Stimulated activated CD8-positive, alpha-beta memory T cell treated with anti-CD3 and anti-CD28 coated beads, Interleukin-4, amount 100 ng/mL, for 24 hours (primary cell): ENCODE results near the gene C12orf54.
"Not testable (repeated sequence)": the region's sequence is repeated elsewhere in the genome, so short reads cannot be mapped to it uniquely, and the experiment has no call there.

Experiments used
- DNase-seq: peaks from one replicate; pipeline ENCODE4 v3.0.0-alpha.2; 2020; ENCODE audit warnings: low read depth

Gene C12orf54

DNA sequence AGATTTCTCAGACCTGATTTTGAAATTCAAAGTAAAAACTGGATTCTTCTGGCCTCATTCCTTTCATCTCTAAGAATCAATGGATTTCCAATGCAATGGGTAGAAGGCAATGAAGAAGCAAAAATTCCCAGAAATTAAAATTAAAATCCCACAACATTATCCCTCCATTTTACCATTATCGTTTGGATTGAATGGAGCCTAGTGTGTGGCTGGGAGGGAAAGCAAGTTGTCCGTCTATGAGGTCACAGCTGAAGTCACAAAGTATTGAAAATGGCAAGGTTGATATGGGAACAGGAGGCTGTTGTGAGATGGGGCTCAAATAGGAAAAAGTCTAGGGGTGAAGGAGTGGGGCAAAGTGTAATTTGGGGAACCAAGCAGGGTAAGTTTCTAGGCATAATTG is at the start of gene C12orf54:
TSS of gene C12orf54 (plus strand) at position 301 of the 400 bp plus-strand sequence. CDS start 799 bp downstream, outside the sequence.
- no peak for DNase-seq

GRCh38 chr12:48434016-48434415 is 48.3 kb upstream of the C12orf54 start:
- not testable (repeated sequence) for DNase-seq

DNA sequence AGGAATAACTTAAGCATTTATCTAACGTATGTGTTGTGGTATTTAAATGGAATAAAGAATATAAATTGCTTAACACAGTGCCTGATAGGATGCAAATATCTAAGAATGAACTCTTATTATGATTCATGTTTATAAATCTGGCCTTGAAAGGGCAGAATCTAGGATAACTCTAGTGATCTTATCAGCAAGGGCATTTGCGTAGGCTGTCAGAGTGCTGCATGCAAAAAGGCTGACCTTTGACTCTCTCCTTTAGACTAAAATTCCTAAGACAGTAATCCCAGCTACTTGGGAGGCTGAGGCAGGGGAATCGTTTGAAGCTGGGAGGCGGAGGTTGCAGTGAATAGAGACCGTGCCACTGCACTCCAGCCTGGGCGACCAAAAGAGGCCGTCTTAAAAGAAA is 41.2 kb upstream of the C12orf54 start:
- DNase-seq = no peak

DNA sequence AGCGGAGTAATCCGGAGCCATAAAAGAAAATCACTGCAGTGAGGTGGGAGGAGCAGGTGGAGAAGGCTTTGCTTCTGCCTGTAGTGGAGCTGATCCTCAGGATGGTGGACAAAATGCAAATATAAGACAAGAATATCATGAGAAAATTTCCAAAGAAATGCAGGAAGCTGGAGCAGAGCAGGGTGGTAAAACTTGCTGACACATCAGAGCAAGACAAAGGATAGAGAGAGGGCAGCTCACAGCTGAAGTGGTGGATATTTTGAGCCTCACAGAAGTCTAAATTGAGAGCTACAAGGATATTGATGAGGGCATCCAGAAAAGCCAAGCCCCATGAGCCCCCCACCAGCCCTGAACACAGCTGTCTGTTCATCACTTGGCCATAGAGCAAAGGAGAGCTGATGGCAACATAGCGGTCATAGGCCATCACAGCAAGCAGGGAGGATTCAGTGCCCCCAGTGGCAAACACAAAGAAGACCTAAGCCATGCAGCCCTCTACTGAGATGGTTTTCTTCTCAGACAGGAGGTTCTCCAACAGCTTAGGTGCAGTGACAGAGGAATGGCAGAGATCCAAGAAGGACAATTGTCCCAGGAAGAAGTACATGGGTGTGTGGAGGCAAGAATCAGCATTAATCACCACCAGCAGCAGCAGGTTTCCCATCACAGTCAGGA is 40.0 kb upstream of the C12orf54 start:
- no peak for DNase-seq

- no peak for DNase-seq
Observed at GRCh38 chr12:48445538-48445937, 36.8 kb upstream of the C12orf54 start.

DNA sequence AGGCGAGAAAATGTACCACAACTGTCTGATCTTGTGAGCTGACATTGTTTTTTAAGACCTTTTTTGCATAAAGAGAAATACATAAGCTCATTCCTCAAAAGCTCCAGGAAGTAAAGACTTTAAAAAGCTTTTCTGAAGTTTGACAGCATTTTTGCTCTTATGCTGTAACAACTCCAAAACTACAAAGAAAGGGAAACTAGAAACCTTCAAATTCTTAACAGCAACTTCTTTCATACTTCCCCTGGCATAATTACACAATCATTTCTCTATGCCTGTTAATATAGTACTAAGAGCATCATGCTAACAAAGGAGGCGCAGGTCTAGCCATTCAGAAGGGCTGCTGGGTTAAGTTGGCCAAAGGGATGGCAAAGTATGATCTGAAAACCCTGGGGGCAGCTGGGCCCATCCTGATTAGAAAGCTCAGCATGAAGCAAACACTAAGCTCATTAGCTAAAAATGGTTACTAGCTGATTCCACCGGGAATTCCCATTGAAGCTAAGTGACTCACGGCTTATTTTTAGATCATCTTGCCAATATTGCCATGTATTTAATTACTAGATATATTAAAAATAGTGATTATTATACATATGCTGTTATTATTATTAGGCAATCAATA is 36.0 kb upstream of the C12orf54 start:
- DNase-seq = no peak

DNA sequence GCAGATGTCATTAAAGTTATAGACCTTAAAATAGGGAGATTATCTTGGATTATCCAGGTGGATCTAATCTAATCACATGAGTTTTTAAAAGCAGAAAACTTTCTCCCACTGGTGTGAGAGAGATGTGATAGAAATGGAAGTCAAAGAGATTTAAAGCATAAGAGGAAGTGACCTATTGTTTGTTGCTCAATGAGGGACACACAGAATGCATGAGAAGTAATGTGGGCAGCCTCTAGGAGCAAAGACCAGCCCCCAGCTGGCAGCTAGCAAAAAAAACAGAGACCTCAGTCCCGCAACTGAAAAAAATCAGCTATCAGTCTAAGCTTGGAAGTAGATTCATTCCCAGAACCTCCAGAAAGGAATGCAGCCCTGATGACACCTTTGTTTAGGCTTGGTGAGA is 34.5 kb upstream of the C12orf54 start:
- no peak for DNase-seq

DNA sequence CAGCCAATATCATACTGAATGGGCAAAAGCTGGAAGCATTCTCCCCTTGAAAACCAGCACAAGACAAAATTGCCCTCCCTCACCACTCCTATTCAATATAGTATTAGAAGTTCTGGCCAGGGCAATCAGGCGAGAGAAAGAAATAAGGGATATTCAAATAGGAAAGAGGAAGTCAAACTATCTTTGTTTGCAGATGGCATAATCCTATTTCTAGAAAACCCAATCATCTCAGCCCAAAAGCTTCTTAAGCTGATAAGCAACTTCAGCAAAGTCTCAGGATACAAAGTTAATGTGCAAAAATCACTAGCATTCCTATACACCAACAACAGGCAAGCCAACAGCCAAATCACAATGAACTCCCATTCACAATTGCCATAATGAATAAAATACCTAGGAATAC is 30.9 kb upstream of the C12orf54 start:
- DNase-seq = no peak

DNA sequence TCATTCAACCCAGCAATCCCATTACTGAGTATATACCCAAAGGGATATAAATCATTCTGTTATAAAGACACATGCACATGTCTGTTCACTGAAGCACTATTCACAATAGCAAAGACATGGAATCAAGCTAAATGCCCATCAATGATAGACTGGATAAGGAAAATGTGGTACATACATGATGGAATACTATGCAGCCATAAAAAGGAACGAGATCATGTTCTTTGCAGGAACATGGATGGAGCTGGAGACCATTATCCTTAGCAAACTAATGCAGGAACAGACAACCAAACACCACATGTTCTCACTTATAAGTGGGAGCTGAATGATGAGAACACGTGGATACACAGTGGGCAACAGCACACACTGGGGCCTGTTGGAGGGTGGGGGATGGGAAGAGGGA is 29.3 kb upstream of the C12orf54 start:
- not testable (repeated sequence) for DNase-seq

DNA sequence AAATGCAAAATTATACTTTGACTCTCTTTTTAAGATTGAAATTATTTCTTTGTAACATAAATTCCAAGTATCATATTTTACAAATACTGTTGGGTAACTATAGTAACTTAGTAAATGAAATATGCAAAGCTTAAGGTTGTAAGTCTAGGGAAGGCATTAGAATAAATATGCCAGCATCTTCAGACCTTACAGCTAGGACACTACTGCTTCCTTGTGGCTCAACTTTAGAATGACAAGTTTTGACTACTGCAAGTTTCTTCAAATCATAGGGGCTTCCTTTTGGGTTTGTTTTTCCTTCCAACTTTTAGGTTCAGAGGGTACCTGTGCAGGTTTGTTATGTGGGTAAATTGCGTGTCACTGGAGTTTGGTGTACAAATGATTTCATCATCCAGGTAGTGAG is 27.6 kb upstream of the C12orf54 start:
- no peak for DNase-seq

DNA sequence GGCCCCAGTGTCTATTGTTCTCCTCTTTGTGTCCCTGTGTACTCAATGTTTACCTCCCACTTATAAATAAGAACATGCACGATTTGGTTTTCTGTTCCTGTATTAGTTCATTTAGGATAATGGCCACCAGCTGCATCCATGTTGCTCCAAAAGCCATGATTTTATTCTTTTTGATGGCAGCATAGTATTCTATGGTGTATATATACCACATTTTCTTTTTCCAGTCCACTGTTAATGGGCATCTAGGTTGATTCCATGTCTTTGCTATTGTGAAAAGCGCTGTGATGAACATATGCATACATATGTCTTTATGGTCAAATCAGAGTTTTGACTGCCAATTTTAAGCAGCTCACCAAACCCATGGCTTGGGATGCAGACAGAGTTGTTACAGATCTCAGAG is 27.2 kb upstream of the C12orf54 start:
- no peak for DNase-seq

DNA sequence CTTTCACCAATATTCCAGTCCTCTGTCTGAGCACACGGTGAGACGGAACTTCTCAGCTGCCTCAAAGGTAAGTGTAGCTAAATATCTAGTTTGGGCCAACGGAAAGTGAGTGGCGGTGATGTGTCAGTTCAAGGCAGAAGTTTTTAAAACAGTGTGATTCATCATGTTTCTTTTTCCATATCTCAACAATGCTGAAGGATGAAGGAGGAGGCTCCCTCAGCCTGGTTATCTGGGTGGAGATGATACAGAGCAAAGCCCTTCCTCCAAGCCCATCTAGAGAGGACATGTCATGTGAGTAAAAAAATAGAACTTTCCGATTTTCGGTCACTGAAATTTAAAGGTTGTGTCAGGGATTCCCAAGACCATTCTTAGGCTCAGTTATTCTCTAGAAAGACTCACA is 23.0 kb upstream of the C12orf54 start:
- no peak for DNase-seq

- DNase-seq = not testable (repeated sequence)
Observed at GRCh38 chr12:48469027-48469426, 13.3 kb upstream of the C12orf54 start.

DNA sequence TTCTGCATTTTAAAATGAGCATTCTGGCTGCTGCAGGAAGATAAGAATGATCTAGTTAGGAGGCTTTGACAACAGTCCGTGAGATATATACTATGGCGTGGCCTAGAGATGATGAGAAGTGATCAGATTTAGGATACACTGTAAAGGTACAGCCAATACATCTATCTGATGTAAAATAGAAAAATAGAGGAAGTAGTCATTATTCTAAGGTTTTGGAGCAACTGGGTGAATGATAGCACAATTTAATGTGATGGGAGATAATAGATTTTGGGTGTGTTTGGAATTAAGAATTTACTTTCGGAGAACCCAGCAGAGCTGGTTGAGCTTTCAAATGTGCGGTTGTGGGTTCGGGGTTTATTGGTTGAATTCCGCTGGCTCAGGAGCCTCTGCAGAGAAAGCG is 10.0 kb upstream of the C12orf54 start, which contains the start of gene ANP32D:
TSS of gene ANP32D (plus strand) at position 301 of the 400 bp plus-strand sequence. CDS start 106 bp downstream, outside the sequence.
- DNase-seq = no peak

DNA sequence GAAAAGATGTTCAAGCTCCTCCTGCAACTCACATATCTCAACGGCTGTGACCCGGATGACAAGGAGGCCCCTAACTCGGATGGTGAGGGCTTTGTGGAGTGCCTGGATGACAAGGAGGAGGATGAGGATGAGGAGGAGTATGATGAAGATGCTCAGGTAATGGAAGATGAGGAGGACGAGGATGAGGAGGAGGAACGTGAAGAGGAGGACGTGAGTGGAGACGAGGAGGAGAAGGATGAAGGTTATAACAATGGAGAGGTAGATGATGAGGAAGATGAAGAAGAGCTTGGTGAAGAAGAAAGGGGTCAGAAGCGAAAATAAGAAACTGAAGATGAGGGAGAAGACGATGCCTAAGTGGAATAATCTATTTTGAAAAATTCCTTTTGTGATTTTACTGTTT is 9.2 kb upstream of the C12orf54 start:
- DNase-seq = no peak

GRCh38 chr12:48474497-48474896 is 7.8 kb upstream of the C12orf54 start:
- DNase-seq = not testable (repeated sequence)

DNA sequence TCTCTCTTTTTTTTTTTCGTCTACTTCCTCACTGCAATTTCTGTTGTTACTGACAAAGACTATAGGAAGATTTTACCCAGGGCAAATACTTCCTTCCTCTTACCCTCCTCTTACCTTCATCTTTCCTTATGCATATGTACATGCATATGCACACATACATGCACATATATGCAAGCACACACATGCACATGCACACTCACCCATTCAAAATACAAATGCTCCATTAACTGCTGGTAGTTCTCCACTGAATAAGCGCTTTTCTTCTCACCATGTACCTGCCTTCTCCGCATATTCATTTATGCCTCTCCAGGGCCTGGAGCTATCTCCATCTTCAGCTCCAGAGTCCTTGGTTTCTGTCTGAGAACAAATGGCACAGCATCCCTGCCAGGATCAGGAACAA is 632 bp downstream of the C12orf54 start:
- no peak for DNase-seq

DNA sequence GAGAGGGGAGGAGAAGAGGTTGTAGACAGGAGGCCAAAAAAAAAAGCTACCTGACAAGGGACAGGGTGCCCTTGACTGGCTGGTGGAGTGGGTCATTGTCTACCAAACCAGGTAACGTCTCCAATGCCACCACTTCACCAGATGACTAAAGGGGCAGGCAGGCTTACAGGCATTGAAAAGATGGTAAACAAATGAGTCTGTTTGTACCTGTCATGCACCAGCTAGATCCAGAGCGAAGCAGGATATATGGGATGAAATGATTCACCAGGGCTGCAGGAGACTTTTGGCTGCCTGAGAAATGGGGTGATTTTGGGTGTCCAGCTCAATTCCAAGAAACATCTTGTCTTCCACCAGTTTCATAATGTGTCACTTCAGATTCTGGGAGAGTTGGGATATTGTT is 4.0 kb downstream of the C12orf54 start:
- DNase-seq = no peak

- DNase-seq = no peak
Observed at GRCh38 chr12:48486679-48487078, 4.4 kb downstream of the C12orf54 start.

DNA sequence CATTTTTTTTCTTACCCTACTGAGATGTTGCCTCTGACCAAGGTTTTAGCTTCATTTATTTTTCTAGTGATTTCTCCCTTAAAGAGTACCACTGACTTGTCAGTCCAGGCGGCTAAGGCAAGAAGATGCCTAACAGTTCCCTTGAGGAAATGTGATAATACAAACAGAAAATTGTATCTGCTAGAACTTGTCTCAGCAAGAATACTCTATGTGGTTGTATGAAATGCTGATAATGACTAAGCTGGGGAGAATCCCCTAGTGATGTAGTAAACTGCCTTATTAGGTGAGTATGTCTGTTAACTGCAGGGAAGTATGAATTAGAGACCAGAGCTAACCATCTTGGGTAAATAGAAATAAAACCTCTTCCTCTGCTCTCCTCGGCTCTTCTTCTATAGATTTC is 6.7 kb downstream of the C12orf54 start:
- no peak for DNase-seq

DNA sequence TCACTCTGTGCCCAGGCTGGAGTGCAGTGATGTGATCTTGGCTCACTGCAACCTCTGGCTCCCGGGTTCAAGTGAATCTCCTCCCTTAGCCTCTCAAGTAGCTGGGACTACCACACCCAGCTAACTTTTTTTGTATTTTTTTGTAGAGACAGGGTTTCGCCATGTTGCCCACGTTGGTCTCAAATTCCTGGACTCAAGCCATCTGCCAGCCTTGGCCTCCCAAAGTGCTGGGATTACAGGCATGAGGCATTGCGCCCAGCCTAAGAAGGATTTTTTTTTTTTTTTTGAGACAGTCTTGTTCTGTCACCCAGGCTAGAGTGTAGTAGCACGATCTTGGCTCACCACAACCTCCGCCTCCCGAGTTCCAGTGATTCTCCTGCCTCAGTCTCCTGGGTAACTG is 7.2 kb downstream of the C12orf54 start:
- not testable (repeated sequence) for DNase-seq

DNA sequence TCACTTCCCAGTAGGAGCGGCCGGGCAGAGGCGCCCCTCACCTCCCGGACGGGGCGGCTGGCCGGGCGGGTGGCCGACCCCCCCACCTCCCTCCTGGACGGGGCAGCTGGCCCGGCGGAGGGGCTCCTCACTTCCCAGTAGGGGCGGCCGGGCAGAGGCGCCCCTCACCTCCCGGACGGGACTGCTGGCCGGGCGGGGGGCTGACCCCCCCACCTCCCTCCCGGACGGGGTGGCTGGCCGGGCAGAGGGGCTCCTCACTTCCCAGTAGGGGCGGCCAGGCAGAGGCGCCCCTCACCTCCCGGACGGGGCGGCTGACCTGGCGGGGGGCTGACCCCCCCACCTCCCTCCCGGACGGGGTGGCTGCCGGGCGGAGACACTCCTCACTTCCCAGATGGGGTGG is 18.0 kb downstream of the C12orf54 start:
- DNase-seq = not testable (repeated sequence)

GRCh38 chr12:48506836-48507235 is 24.5 kb downstream of the C12orf54 start:
- DNase-seq = not testable (repeated sequence)

DNA sequence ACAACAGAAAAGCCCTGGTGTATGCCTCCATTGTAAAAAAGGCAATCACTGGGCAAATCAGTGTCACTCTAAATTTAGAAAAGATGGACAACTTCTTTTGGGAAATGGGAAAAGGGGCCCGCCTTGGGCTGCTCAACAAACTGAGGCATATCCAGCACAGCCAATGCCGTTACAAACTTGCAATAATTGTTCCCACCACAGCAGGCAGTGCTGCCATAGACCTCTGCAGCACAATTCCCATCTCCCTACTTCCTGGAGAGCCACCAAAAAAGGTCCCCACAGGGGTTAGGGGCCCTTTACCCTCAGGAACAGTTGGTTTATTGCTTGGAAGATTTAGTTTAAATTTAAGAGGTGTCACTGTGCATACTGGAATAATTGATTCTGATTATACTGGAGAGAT is 26.7 kb downstream of the C12orf54 start:
- DNase-seq = no peak
